GM19324 (cell line): Measurements from ENCODE around the gene RCOR3.
"Not testable (repeated sequence)": the region's sequence is repeated elsewhere in the genome, so short reads cannot be mapped to it uniquely, and the experiment has no call there.

ENCODE experiments used
- ATAC-seq: cut with Tn5 transposase; IDR thresholded peaks from one replicate; pipeline ENCODE4 v1.9.1; 2021; ENCODE audit warnings: mild to moderate bottlenecking, moderate library complexity; ENCODE audit not compliant: unreplicated experiment, low FRiP score

The RCOR3 gene

GRCh38 chr1:211337430-211338223, 78.5 kb downstream of the RCOR3 start:
- ATAC-seq = no peak

GRCh38 chr1:211338224-211338620, 79.1 kb downstream of the RCOR3 start:
- no peak for ATAC-seq

- no peak for ATAC-seq
Observed at GRCh38 chr1:211339631-211340041, 80.5 kb downstream of the RCOR3 start.

- no peak for ATAC-seq
Observed at GRCh38 chr1:211340622-211341507, 81.7 kb downstream of the RCOR3 start.

- ATAC-seq = no peak
Observed at GRCh38 chr1:211341999-211342398, 82.8 kb downstream of the RCOR3 start.

- no peak for ATAC-seq
Observed at GRCh38 chr1:211343607-211344006, 84.4 kb downstream of the RCOR3 start.

GRCh38 chr1:211344152-211344618, 85.0 kb downstream of the RCOR3 start:
- ATAC-seq = no peak

DNA sequence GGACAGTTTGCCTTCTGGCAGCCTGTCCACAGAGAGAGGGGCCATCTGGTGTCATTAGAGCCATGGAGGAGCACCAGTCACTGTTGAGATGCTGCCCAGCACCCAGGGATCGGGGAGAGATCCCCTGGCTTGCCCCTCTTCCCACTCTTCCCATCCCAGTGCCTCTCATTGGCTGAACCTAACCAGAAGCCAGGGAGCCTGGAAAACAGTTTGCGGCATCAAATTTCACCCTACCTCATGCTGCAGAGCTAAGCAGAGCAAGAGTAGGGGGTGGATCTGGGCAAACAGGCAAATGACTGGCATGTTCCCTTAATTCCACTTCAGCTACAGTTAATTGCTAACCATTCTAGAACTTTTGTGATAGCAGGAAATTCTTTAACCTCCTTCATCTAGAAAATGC, 86.6 kb downstream of the RCOR3 start:
- ATAC-seq = no peak

GRCh38 chr1:211347077-211347844, 88.1 kb downstream of the RCOR3 start:
- no peak for ATAC-seq

- ATAC-seq = no peak
Observed at GRCh38 chr1:211348547-211348946, 89.4 kb downstream of the RCOR3 start.

GRCh38 chr1:211349741-211350140, 90.6 kb downstream of the RCOR3 start:
- no peak for ATAC-seq

DNA sequence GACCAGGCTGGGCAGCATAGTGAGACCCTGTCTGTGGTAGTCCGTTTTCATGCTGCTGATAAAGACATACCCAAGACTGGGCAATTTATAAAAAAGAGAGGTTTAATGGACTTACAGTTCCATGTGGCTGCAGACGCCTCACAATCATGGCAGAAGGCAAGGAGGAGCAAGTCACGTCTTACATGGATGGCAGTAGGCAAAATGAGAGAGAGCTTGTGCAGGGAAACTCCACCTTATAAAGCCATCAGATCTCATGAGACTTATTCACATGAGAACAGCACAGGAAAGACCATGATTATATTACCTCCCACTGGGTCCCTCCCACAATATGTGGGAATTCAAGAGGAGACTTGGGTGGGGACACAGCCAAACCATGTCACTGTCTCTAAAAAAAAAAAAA, 92.9 kb downstream of the RCOR3 start:
- ATAC-seq = not testable (repeated sequence)

- no peak for ATAC-seq
Observed at GRCh38 chr1:211352465-211352864, 93.3 kb downstream of the RCOR3 start.

DNA sequence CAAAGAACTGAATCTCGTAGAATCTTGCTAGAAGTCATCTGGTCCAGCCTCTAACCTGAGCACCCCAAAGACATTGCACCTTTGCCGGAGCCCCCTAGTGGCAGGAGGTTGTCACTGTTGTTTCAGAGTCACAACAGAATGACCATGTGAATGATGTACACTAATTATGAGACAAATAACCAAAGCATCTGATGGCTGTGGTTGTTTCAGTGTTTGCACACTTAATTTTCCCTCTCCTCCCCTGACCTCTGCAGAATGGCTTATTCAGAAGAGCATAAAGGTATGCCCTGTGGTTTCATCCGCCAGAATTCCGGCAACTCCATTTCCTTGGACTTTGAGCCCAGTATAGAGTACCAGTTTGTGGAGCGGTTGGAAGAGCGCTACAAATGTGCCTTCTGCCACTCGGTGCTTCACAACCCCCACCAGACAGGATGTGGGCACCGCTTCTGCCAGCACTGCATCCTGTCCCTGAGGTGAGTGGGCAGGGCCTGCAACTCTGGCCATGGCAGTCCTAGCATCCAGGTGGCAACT, 93.9 kb downstream of the RCOR3 start:
- peak; percentile 70 for ATAC-seq

DNA sequence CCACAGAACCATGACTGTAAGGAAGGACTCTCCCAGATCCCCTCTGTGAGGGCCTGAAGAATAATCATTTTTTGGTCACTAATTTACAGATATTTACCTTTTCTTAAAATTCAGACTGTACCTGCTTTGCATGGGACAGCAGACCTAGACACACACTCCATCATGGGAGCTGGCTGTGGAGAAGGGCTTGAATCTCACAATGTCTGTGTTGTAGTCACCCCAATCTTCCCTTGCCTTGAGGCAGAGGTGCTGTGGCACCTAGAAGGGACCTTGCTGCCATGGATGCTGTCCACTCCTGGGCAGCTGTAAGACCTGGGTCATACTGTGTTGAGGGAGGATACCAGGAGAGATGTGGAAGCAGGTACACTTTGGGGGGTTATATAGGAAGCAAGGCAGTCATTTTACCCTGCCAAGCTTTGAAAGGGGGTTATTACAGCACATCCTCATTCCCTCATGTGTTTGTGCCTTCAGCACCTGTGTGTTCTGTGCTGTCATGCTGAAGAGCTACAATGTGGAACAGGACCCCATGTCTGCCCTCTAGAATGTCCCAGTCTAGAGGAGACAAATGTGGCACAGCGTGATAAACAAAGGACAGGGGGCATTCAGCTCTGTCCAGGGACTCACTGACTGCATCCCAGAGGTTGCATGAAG, 94.5 kb downstream of the RCOR3 start:
- ATAC-seq = no peak

DNA sequence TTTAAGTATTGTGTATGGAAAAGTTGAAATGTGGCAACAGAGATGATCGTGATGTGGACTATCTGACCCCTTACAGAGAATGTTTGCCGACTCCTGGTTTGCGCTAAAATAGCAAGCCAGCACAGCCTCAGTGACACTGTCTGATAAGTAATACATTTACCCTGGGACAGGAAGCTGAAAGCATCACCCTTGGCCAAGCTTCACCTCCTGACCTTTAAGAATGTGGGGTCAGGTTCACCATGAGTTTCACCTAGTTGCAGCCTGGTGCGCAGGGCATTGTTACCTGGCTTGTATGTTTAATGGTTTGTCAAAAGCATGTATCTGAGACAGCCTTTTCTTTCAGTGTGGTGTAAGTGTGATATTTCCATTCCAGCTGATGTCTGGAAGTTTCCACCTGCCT, 96.7 kb downstream of the RCOR3 start:
- ATAC-seq = no peak

DNA sequence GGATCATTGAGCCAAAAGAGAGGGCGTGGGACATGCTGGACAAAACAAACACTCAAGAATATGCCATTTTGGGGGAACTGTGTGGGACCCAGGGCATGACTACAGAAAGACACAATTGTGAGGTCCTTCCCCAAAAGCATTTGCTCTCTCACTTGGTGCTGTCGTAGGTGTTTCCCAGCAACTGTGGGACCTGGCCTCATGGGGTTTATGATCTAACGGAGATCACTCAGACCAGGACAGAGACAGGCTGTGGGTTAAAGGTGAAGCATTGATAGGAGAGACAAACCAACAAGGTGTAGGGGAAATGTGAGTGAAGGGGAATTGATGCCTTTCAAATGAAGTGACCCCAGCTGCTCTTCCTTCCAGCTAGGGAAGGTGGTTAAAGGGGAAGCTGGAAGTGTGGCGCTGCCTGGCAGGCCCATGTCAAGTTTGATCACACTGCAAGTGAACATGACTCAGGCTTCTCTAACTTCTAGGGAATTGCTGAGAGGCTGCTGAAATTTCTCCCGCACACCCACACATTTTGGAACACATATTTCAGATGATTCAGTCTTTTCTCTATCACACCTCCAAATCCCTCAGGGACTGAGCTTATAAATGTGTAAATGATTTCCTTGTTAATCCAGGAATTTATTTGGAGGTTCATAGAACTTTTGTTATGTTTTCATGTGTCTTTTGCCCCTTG, 97.7 kb downstream of the RCOR3 start:
- ATAC-seq = no peak

DNA sequence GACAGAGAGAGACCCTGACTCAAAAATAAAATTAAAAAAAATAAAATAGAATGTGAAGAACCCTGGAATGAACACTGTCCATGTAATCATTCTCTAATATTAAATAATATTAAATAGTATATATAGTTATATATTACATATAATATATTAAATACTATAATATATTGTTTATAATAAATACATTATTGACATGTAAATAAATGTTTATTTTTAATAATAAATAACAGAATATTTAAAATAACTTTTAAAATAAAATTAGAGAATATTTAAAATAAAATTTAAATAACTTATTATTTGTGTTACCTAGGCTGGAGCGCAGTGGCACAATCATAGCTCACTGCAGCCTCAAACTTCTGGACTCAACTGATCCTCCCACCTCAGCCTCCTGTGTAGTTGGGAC, 99.5 kb downstream of the RCOR3 start:
- ATAC-seq = no peak

DNA sequence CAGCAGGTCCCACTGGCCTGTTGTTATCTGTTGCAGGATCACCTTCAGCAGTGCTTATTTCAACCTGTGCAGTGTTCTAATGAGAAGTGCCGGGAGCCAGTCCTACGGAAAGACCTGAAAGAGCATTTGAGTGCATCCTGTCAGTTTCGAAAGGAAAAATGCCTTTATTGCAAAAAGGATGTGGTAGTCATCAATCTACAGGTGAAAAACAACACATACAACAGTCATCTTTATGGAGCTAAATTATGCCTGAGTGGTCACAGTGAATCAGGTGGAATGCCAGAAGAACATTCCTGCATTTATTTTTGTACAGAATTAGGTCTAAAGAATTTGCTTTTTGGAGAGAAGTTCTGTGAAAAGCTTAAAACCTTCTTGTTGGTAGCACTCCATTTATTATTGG, 100.7 kb downstream of the RCOR3 start:
- ATAC-seq = no peak
